BLaER1 treated with 17β-estradiol and CSF1 and Interleukin-3, amounts not matched to agents 10 nM and 100 nM (cell line): ENCODE measurements around the gene CNTN6.

Experiments
- H3K27ac ChIP-seq, 11 experiments: shearing (Covaris generic); formaldehyde crosslinking; 2 replicates each; pipeline ENCODE4 v1.8.1; 2022
- H3K27me3 ChIP-seq, 11 experiments: shearing (Covaris generic); formaldehyde crosslinking; 2 replicates each; pipeline ENCODE4 v1.8.1; 2022
- H3K36me3 ChIP-seq, 11 experiments: shearing (Covaris generic); formaldehyde crosslinking; 2 replicates each; pipeline ENCODE4 v1.8.1; 2022
- H3K4me1 ChIP-seq, 10 experiments: shearing (Covaris generic); formaldehyde crosslinking; 2 replicates each; pipeline ENCODE4 v1.8.1; 2022
- H3K4me2 ChIP-seq, 11 experiments: shearing (Covaris generic); formaldehyde crosslinking; 2 replicates each; pipeline ENCODE4 v1.8.1; 2022
- H3K4me3 ChIP-seq, 10 experiments: shearing (Covaris generic); formaldehyde crosslinking; 2 replicates each; pipeline ENCODE4 v1.8.1; 2022
- H3K9ac ChIP-seq, 11 experiments: shearing (Covaris generic); formaldehyde crosslinking; 2 replicates each; pipeline ENCODE4 v1.8.1; 2022
- H3K9me3 ChIP-seq, 11 experiments: shearing (Covaris generic); formaldehyde crosslinking; replicated peaks in 1 of 11; 2 replicates each; pipeline ENCODE4 v1.8.1; 2022
- H4K20me1 ChIP-seq, 11 experiments: shearing (Covaris generic); formaldehyde crosslinking; 2 replicates each; pipeline ENCODE4 v1.8.1; 2022
- Cebpa-rat ChIP-seq, 11 experiments: shearing (Covaris generic); IDR thresholded peaks; 2 replicates each; pipeline ENCODE4 v1.8.1; 2022

Gene CNTN6

GRCh38 chr3:1088503-1088902, 4.3 kb upstream of the CNTN6 start:
- Histone ChIP-seq H3K4me3 (no peak overlapping the region), H3K9ac (no peak overlapping the region), H3K36me3 (no peaks in the 10 kb centered on the region), H3K27me3 (no peaks in the 10 kb centered on the region), H3K4me2 (no peak overlapping the region), H4K20me1 (no peaks in the 10 kb centered on the region), H3K9me3 (no peaks in the 10 kb centered on the region), H3K27ac (no peak overlapping the region), H3K4me1 (no peaks in the 10 kb centered on the region)
- TF ChIP-seq Cebpa-rat (IDR thresholded peaks at IDR 0.05): no peak

DNA sequence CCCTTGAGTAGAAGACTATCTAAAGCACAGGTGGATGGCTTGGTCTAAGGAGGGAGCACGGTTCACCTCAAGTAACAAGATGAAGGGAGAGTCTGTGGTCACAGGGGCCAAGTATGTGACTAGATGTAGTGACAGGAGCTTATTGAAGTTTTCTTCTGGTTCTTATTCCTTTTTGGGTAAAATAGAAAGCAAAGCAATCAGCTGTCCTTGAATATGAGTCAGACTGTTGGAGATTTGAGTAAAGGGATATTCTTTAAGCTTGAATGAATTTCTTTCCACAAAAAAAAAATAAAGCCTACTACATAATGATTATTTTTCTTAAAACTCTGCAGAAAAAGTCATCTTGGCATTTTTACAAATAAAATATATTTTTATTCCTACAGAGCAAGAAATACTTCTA, 1.5 kb upstream of the CNTN6 start:
- TF ChIP-seq Cebpa-rat (IDR thresholded peaks at IDR 0.05): no peak
- Histone ChIP-seq H3K4me1 (no peaks in the 10 kb centered on the region), H3K27ac (no peak overlapping the region), H3K4me2 (no peak overlapping the region), H3K27me3 (no peaks in the 10 kb centered on the region), H3K9me3 (no peaks in the 10 kb centered on the region), H4K20me1 (no peaks in the 10 kb centered on the region), H3K4me3 (no peak overlapping the region), H3K36me3 (no peaks in the 10 kb centered on the region), H3K9ac (no peak overlapping the region)

- Histone ChIP-seq H3K4me3 (no peak overlapping the region), H3K9me3 (no peaks in the 10 kb centered on the region), H4K20me1 (no peaks in the 10 kb centered on the region), H3K4me2 (no peak overlapping the region), H3K4me1 (no peaks in the 10 kb centered on the region), H3K36me3 (no peaks in the 10 kb centered on the region), H3K9ac (no peak overlapping the region), H3K27ac (no peak overlapping the region), H3K27me3 (no peaks in the 10 kb centered on the region)
- TF ChIP-seq Cebpa-rat (IDR thresholded peaks at IDR 0.05): no peak
Measured at GRCh38 chr3:1092061-1092460, 763 bp upstream of the CNTN6 start.

DNA sequence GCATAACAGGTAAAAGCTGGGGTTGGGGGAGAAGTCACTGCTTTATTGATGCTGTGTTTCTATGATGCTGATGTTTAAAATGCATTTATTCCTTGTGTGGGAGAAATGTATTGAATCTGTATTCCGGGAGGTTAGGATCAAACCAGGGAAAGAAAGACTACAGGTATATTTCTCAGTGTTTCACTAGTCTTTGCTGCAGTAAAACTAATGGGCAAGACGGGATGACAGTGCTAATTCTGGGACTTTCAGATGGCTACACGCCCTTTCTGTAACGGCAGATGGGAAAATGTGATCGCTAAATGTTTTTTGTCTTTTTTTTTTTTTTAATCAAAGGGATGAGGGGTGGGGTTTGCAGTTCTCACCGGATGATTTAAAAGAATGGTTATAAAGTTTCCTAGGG, 393 bp downstream of the CNTN6 start:
- no peak overlapping the region for H3K9ac ChIP-seq
- H3K27ac ChIP-seq: no peak overlapping the region
- no peak for TF ChIP-seq Cebpa-rat (IDR thresholded peaks at IDR 0.05)
- H3K27me3 ChIP-seq: no peaks in the 10 kb centered on the region
- no peak overlapping the region for H3K4me3 ChIP-seq
- H3K4me2 ChIP-seq: no peak overlapping the region
- H3K9me3 ChIP-seq: no peaks in the 10 kb centered on the region
- H3K36me3 ChIP-seq: no peaks in the 10 kb centered on the region
- H3K4me1 ChIP-seq: no peaks in the 10 kb centered on the region
- H4K20me1 ChIP-seq: no peaks in the 10 kb centered on the region

GRCh38 chr3:1103525-1103924, 10.7 kb downstream of the CNTN6 start:
- no peak for TF ChIP-seq Cebpa-rat (IDR thresholded peaks at IDR 0.05)
- Histone ChIP-seq H3K36me3 (no peaks in the 10 kb centered on the region), H3K4me1 (no peaks in the 10 kb centered on the region), H3K9ac (no peak overlapping the region), H4K20me1 (no peaks in the 10 kb centered on the region), H3K4me3 (no peak overlapping the region), H3K9me3 (no peaks in the 10 kb centered on the region), H3K4me2 (no peak overlapping the region), H3K27ac (no peak overlapping the region), H3K27me3 (no peaks in the 10 kb centered on the region)

DNA sequence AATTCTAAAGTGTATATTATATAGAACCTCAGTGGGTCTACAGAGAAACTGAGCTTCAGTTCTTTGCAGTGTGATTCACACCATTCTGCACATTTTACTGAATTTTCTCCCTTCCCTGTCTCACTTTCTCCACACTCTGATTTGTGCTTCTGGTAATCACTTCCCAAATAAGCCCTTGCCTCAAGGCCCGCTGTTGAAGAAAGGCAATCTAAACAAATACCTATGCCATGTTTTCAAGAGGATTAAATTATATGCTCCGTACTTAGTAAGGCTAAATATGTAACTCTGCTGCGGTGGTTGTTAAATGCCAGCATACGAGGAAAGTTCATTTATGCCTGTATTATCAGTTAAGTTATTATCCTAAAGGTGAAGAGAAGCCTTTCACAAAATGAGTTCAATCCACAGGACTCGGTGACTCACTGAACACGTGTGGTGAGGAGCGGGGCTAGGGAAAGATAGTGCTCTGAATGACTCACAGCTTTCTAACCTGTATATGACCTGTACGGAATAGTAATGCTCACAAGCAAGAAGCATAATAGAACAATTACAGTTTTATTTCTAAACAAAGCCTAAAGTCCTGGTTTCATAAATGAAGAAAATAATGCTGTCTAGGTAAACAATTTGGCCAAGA, 25.1 kb downstream of the CNTN6 start:
- Histone ChIP-seq H3K4me2 (no peak overlapping the region), H3K9ac (no peak overlapping the region), H3K4me1 (no peaks in the 10 kb centered on the region), H3K36me3 (no peaks in the 10 kb centered on the region), H3K4me3 (no peak overlapping the region), H3K9me3 (no peaks in the 10 kb centered on the region), H3K27ac (no peak overlapping the region), H4K20me1 (no peaks in the 10 kb centered on the region), H3K27me3 (no peaks in the 10 kb centered on the region)
- TF ChIP-seq Cebpa-rat (IDR thresholded peaks at IDR 0.05): no peak

GRCh38 chr3:1131166-1131565, 38.3 kb downstream of the CNTN6 start:
- no peaks in the 10 kb centered on the region for H3K36me3 ChIP-seq
- TF ChIP-seq Cebpa-rat (IDR thresholded peaks at IDR 0.05): no peak

GRCh38 chr3:1135194-1135593, 42.4 kb downstream of the CNTN6 start:
- no peaks in the 10 kb centered on the region for H3K4me1 ChIP-seq
- H3K9ac ChIP-seq: no peak overlapping the region
- no peaks in the 10 kb centered on the region for H4K20me1 ChIP-seq
- no peak overlapping the region for H3K27ac ChIP-seq
- H3K4me2 ChIP-seq: no peak overlapping the region
- H3K9me3 ChIP-seq: no peaks in the 10 kb centered on the region
- no peaks in the 10 kb centered on the region for H3K36me3 ChIP-seq
- TF ChIP-seq Cebpa-rat (IDR thresholded peaks at IDR 0.05): no peak
- no peak overlapping the region for H3K4me3 ChIP-seq
- no peaks in the 10 kb centered on the region for H3K27me3 ChIP-seq

More at GRCh38 chr3:1131166-1131565, 38.3 kb downstream of the CNTN6 start:
- Histone ChIP-seq H3K27ac (no peak overlapping the region), H3K9me3 (no peaks in the 10 kb centered on the region), H3K27me3 (no peaks in the 10 kb centered on the region), H3K4me2 (no peak overlapping the region), H3K9ac (no peak overlapping the region), H3K4me3 (no peak overlapping the region), H3K4me1 (no peaks in the 10 kb centered on the region), H4K20me1 (no peaks in the 10 kb centered on the region)

- H4K20me1 ChIP-seq: no peaks in the 10 kb centered on the region
- H3K4me3 ChIP-seq: no peak overlapping the region
- no peak overlapping the region for H3K4me2 ChIP-seq
- no peak overlapping the region for H3K9ac ChIP-seq
- no peaks in the 10 kb centered on the region for H3K36me3 ChIP-seq
- H3K27me3 ChIP-seq: no peaks in the 10 kb centered on the region
- H3K27ac ChIP-seq: no peak overlapping the region
- TF ChIP-seq Cebpa-rat (IDR thresholded peaks at IDR 0.05): no peak
- H3K4me1 ChIP-seq: no peaks in the 10 kb centered on the region
- H3K9me3 ChIP-seq: no peaks in the 10 kb centered on the region
Measured at GRCh38 chr3:1138036-1138435, 45.2 kb downstream of the CNTN6 start.

GRCh38 chr3:1139071-1139470, 46.2 kb downstream of the CNTN6 start:
- Histone ChIP-seq H3K27ac (no peak overlapping the region), H3K4me1 (no peaks in the 10 kb centered on the region), H3K9ac (no peak overlapping the region), H4K20me1 (no peaks in the 10 kb centered on the region), H3K36me3 (no peaks in the 10 kb centered on the region), H3K27me3 (no peaks in the 10 kb centered on the region), H3K4me2 (no peak overlapping the region), H3K4me3 (no peak overlapping the region), H3K9me3 (no peaks in the 10 kb centered on the region)
- no peak for TF ChIP-seq Cebpa-rat (IDR thresholded peaks at IDR 0.05)
